Activated CD8-positive, alpha-beta memory T cell treated with anti-CD3 and anti-CD28 coated beads for 36 hours (primary cell): ENCODE results near the gene ZBTB9. TPM values are rescaled to one million over a fixed set of nuclear protein-coding genes. Genes with fewer than 3 reads are reported as not detected.

Experiments used
- CTCF ChIA-PET: fragments of 350-600 bp; sonication (Branson Sonifier 250); formaldehyde crosslinking; loops from one replicate; lab custom pipeline; 2021; ENCODE audit warnings: antibody characterized with exemption; lab: Charles Lee
- POLR2A ChIA-PET: fragments of 350-600 bp; sonication (Branson Sonifier 250); formaldehyde crosslinking; loops from one replicate; lab custom pipeline; 2021; ENCODE audit warnings: antibody characterized with exemption; lab: Charles Lee
- total RNA-seq, 2 experiments: library from RNA; stranded (reverse); gene quantifications; one replicate each; pipeline ENCODE4 v1.2.3, GENCODE V29; 2021

Gene ZBTB9
- total RNA-seq, 2 experiments from 2014 or later = 14.2 to 15.1 TPM

DNA sequence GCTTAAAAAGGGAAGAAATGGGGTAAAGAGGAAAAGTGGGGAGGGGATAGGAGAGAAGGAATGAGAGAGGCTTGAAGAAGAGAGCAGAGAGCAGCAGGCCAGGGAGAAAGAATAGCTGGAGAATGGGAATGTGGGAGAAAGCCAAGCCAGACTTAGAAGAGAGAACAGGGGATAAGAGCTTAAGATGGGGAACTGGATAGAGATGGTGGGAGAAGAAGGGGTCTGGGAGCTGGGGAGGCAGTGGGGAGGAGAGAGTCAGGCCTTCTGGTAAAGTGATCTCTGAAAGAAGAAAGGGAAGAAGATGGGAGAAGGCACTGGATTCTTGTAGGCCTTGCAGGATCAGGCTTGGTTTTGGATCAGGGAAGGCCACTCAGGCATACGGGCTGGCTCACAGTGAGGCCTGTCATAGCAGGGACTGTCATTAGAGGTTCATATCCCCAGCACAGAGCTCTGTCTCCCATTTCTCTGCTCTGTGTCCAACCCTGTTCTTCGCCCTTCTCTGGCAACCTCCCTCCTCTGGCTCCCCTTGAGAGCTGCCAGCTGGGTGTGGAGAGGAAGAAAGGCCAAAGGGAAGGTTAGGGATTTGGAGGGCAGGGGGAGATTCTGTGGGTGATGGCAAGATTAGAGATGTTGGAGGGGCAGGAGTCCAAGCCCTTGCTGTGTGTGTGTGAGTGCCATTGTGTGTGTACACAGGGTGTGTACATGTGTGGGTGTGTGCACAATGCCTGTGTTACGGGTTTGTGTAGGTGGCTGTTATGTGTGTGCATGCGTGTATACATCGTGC is 25.2 kb upstream of the ZBTB9 start:
- CTCF ChIA-PET = interaction anchor here (0.6 to 1.8 kb wide), 3 partner anchors 39 to 152 kb away, joined by 3 to 6 read pairs (median 3); partner anchors contain the start of gene B3GALT4
- POLR2A ChIA-PET = interaction anchor here (1.0 kb wide), 1 partner anchor 10 kb away, joined by 6 read pairs; no protein-coding TSS in a partner anchor

DNA sequence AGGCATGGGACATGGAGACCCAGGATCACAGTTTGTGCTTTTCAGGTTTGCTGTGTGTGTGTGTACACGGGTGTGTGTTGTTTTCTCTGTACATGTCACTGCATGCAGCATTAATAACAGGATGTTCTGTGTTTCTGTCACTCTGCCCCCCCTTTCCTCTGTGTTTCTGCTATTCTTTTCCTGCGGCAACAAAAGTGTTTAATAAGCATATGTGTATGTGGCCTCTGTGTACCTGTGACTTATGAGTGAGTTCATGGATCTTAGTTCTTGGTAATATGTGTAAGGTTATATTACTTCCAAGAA is 24.7 kb upstream of the ZBTB9 start:
- ChIA-PET POLR2A (no interaction called here), CTCF (interaction anchor here (1.6 to 1.8 kb wide), 2 partner anchors 39 to 153 kb away, joined by 3 to 6 read pairs; partner anchors contain the start of gene B3GALT4)

- ChIA-PET POLR2A (interaction anchor here (1.3 kb wide), 1 partner anchor 140 kb away, joined by 5 read pairs; no protein-coding TSS in a partner anchor), CTCF (interaction anchor here (1.0 to 2.0 kb wide), 8 partner anchors 12 to 458 kb away, joined by 3 to 8 read pairs (median 4); partner anchors contain the start of genes B3GALT4 and ZBTB9)
Observed at GRCh38 chr6:33430334-33430733, 24.0 kb upstream of the ZBTB9 start.

- CTCF ChIA-PET = interaction anchor here (0.6 to 2.0 kb wide), 9 partner anchors 12 to 459 kb away, joined by 3 to 8 read pairs (median 4); partner anchors contain the start of gene ZBTB9
Observed at GRCh38 chr6:33430991-33431879, 23.1 kb upstream of the ZBTB9 start.

GRCh38 chr6:33431880-33432541 is 22.4 kb upstream of the ZBTB9 start:
- ChIA-PET CTCF (interaction anchor here (0.6 to 2.0 kb wide), 3 partner anchors 22 to 314 kb away, joined by 3 to 8 read pairs (median 5); partner anchors contain the start of gene ZBTB9), POLR2A (interaction anchor here (0.5 to 0.7 kb wide), 2 partner anchors 130 to 147 kb away, joined by 7 read pairs; no protein-coding TSS in a partner anchor)

More at GRCh38 chr6:33430991-33431879, 23.1 kb upstream of the ZBTB9 start:
- POLR2A ChIA-PET = interaction anchor here (0.5 to 1.3 kb wide), 4 partner anchors 23 to 148 kb away, joined by 3 to 7 read pairs (median 6); partner anchors contain the start of gene ZBTB9

GRCh38 chr6:33432546-33432945 is 21.8 kb upstream of the ZBTB9 start:
- CTCF ChIA-PET = no interaction called here
- POLR2A ChIA-PET = no interaction called here

DNA sequence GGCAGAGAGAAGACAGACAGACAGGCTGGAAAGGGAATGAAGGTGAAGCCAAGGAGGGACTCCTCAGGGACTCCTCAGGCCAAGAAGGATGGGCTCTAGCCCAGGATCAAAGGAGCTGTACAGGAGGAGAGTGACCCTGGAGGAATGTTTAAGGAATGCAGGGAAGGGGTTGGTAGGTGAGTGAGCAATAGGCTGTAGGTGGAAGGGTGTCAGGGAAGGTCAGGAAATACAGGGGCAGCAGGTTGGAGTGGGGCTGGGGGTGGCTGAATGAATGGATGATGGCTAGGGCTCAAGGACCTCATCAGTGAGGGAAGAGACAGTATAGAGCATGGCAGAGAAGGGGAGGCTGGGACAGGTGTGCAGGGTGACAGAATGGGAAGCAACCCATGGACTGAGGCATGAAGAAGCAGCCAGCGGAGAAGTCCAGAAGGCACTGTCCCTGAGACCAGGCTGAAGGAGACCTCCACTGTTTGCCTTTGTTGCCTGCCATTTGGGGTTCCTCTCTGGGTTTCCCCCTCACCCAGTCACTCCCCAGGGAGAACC is 21.3 kb upstream of the ZBTB9 start:
- ChIA-PET POLR2A (no interaction called here), CTCF (no interaction called here)

DNA sequence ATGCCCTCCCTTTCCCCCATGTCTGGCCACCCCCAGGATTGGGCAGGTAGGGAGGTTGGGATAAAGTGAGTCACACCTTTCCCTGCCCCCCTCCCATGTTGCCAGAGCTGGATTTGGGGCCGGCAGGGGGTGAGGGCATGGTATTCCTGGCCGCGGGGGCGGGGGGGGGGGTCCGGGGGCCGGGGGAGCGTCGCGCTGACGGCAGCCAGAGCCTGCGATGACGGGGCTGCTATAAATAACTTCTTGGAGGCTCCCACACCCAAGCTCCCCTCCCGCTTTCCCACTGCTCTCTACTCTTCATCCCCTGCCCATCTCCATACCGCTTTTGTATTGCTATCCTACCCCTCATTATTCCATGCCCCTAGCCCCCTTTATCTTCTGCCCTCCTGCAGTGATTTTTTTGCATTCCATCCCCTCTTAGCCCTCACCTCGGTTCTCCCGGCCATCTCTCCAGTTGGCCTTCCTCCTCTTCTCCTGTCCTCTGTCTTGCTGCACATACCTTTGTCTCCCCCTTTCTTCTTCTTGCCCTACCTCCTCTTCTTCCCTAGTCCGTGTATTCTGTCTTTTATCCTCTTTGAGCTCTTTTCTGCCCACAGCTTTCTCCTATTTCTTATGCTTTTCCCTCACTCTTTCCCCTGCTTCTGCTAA is 20.7 kb upstream of the ZBTB9 start:
- CTCF ChIA-PET = no interaction called here
- POLR2A ChIA-PET = no interaction called here

- ChIA-PET CTCF (interaction anchor here (0.7 to 1.8 kb wide), 3 partner anchors 150 to 481 kb away, joined by 3 to 6 read pairs (median 4); no protein-coding TSS in a partner anchor), POLR2A (interaction anchor here (0.7 kb wide), 1 partner anchor 274 kb away, joined by 3 read pairs; no protein-coding TSS in a partner anchor)
Observed at GRCh38 chr6:33434961-33435360, 19.4 kb upstream of the ZBTB9 start.

- CTCF ChIA-PET = interaction anchor here (0.7 kb wide), 1 partner anchor 47 kb away, joined by 4 read pairs; no protein-coding TSS in a partner anchor
- POLR2A ChIA-PET = no interaction called here
Observed at GRCh38 chr6:33437666-33438065, 16.7 kb upstream of the ZBTB9 start.

DNA sequence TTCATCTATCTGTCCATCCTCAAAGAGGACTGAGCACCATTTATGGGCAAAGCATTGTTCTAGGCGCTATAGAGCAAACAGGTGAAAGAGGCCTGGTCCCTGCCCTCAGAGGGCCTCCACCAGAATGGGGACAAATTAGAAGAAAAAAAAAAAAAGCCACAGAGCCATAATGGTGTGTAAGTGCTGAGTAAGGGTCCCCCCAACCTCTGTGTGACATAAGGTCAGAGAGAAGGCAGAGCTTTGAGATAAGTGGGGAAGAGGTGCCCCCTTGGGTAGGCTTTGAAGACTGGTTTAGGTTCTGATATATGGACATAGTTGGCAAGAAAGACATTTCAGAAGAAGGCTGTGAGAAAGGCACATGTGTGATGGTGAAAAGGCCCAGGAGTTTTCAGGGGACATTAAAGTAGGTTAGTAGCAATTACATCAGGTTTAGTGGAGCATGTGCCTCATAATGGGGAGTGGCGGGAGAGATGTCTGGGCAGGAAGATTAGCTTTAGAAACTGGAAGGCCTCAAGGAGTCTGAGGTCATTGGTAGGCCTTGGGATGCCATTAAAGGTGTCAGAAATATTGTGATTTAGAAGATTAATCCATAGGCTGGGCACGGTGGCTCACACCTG is 15.3 kb upstream of the ZBTB9 start:
- CTCF ChIA-PET = interaction anchor here (1.3 kb wide), 1 partner anchor 11 kb away, joined by 4 read pairs; no protein-coding TSS in a partner anchor
- POLR2A ChIA-PET = no interaction called here

- POLR2A ChIA-PET = no interaction called here
- CTCF ChIA-PET = interaction anchor here (1.3 kb wide), 1 partner anchor 10 kb away, joined by 4 read pairs; no protein-coding TSS in a partner anchor
Observed at GRCh38 chr6:33439956-33440648, 14.3 kb upstream of the ZBTB9 start.

DNA sequence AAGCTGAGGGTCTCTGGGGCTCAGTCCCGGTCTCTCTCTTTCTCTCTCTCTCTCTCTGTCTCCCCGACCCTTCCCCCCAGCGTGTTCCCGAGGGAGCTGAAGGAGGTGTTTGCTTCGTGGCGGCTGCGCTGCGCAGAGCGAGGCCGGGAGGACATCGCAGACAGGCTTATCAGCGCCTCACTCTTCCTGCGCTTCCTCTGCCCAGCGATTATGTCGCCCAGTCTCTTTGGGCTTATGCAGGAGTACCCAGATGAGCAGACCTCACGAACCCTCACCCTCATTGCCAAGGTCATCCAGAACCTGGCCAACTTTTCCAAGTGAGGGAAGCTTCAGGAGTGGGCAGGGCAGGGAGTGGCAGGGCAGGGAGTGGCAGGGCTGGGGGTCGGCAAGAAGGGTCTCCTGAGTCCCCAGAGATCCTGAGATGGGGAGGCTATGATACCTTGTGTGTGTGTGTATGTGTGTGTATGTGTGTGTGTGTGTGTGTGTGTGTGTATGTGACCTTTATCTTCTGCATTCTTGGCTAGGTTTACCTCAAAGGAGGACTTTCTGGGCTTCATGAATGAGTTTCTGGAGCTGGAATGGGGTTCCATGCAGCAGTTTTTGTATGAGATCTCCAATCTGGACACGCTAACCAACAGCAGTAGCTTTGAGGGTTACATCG is 13.6 kb upstream of the ZBTB9 start:
- ChIA-PET POLR2A (no interaction called here), CTCF (no interaction called here)

DNA sequence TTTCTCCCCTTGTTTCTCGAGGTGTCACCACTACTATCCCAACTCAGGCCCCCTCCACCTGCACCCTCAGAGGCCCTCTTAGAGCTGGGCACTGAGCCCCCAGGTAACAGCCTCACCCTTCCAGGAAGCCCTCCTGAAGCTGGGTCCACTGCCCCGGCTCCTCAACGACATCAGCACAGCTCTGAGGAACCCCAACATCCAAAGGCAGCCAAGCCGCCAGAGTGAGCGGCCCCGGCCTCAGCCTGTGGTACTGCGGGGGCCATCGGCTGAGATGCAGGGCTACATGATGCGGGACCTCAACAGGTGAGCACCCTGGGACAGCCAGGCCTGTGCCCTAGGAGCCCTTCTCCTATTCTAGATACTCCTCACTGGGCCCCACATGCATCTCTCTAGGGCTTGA is 12.9 kb upstream of the ZBTB9 start:
- ChIA-PET CTCF (no interaction called here), POLR2A (no interaction called here)

DNA sequence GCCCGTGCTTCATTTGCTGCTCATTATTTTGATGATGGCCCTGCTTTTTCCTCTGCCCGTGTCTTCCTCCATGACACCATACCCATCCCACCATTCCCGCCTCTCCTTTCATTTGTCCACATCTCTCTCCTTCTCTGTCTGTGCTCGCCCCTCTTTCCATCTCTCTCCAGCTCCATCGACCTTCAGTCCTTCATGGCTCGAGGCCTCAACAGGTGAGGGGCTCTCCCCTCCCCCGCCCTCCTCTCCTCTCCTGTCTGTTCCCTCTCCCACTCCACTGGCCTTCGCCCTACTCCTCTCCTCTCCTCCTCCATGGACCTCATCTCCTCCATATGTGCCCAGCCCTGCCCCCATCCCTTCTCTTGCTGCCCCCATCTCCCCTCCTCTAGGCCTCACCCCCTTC is 12.1 kb upstream of the ZBTB9 start:
- CTCF ChIA-PET = no interaction called here
- POLR2A ChIA-PET = no interaction called here

DNA sequence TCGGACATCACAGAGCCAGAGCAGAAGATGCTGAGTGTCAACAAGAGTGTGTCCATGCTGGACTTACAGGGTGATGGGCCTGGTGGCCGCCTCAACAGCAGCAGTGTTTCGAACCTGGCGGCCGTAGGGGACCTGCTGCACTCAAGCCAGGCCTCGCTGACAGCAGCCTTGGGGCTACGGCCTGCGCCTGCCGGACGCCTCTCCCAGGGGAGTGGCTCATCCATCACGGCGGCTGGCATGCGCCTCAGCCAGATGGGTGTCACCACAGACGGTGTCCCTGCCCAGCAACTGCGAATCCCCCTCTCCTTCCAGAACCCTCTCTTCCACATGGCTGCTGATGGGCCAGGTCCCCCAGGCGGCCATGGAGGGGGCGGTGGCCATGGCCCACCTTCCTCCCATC is 11.4 kb upstream of the ZBTB9 start:
- CTCF ChIA-PET = no interaction called here
- POLR2A ChIA-PET = no interaction called here
